Measurements from ENCODE around the gene NELL2.

DNA sequence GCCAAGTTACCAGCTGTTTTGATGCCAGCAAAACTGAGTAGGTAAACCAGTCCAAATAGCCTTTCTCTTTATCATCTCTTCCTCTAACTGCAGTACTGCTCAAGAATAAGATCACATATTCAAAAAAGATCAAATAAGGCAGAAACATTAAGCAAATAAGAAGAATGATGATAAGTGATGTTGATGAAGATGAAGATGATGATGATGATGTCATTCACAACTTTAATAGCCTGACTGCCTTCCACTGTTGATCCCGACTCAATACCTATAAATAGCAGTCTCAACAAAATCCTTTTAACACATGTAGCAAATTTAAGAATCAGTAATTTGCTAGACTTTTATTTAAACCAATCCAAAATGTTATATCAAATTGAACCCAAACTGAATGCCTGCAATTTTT, 47.1 kb downstream of the NELL2 start:
- TF ChIP-seq POLR2A (IDR thresholded peaks at IDR 0.05; ENCODE audit: borderline replicate concordance, extremely low read depth, insufficient read depth, insufficient read length) (no peak), CTCF (IDR thresholded peaks at IDR 0.05 in 2 of 3, conservative IDR thresholded peaks at IDR 0.05 in 1 of 3; ENCODE audit: borderline replicate concordance in 1 of 3, insufficient read depth in 1 of 3, low read depth in 2 of 3, low read length in 2 of 3) (no peak), CEBPB (IDR thresholded peaks at IDR 0.05; ENCODE audit: low read depth) (no peak), JUND (IDR thresholded peaks at IDR 0.05) (no peak), EZH2 (IDR thresholded peaks at IDR 0.05) (no peak)

Data from HCT116 (cell line).